Astrocyte (in vitro differentiated cells and primary cell): ENCODE data around the gene DDC. TPM values are rescaled to one million over a fixed set of nuclear protein-coding genes. Genes with fewer than 3 reads are reported as not detected.
"Not testable (repeated sequence)": the region's sequence is repeated elsewhere in the genome, so short reads cannot be mapped to it uniquely, and the experiment has no call there.

ENCODE experiments used
- DNase-seq: peaks from one replicate; pipeline ENCODE4 v3.0.0-alpha.2; 2010; ENCODE audit warnings: low read depth
- FAIRE-seq: peaks from 2 replicates; lab custom pipeline; 2011; peaks lifted over from hg19 to GRCh38; lab: Jason Lieb, UNC
- H2AFZ ChIP-seq: 2 replicates; pipeline ENCODE4 v1.6.0; 2012; ENCODE audit warnings: low read depth, low read length, inconsistent platforms
- H3K27ac ChIP-seq: 2 replicates; pipeline ENCODE4 v1.5.1; 2011; ENCODE audit warnings: low read depth, low read length, inconsistent platforms
- H3K27me3 ChIP-seq: 2 replicates; pipeline ENCODE4 v1.6.0; 2011; ENCODE audit warnings: low read length, inconsistent platforms; ENCODE audit not compliant: insufficient read depth
- H3K36me3 ChIP-seq: 2 replicates; pipeline ENCODE4 v1.5.1; 2011; ENCODE audit warnings: low read length, inconsistent platforms; ENCODE audit not compliant: insufficient read depth
- H3K4me1 ChIP-seq: 2 replicates; pipeline ENCODE4 v1.5.1; 2011; ENCODE audit warnings: low read length, inconsistent platforms; ENCODE audit not compliant: insufficient read depth
- H3K4me2 ChIP-seq: 2 replicates; pipeline ENCODE4 v1.6.0; 2012; ENCODE audit warnings: low read length, inconsistent platforms
- H3K4me3 ChIP-seq: 2 replicates; pipeline ENCODE4 v1.5.1; 2011; ENCODE audit warnings: low read depth, mild to moderate bottlenecking, low read length, inconsistent platforms; ENCODE audit not compliant: insufficient read depth
- H3K79me2 ChIP-seq: 2 replicates; pipeline ENCODE4 v1.6.0; 2012; ENCODE audit warnings: mild to moderate bottlenecking, low read length, inconsistent platforms; ENCODE audit not compliant: insufficient read depth
- H3K9ac ChIP-seq: 2 replicates; pipeline ENCODE4 v1.6.0; 2012; ENCODE audit warnings: mild to moderate bottlenecking, low read length, inconsistent platforms
- H3K9me3 ChIP-seq: 2 replicates; pipeline ENCODE4 v1.5.1; 2012; ENCODE audit warnings: low read depth, mild to moderate bottlenecking, low read length, inconsistent platforms; ENCODE audit not compliant: insufficient read depth
- H4K20me1 ChIP-seq: 2 replicates; pipeline ENCODE4 v1.6.0; 2012; ENCODE audit warnings: low read length, inconsistent platforms; ENCODE audit not compliant: insufficient read depth
- H3K27ac Mint-ChIP-seq: one replicate; pipeline ENCODE4 v1.8.0; 2021; ENCODE audit warnings: mild to moderate bottlenecking, mixed read lengths; ENCODE audit not compliant: unreplicated experiment
- H3K27me3 Mint-ChIP-seq: one replicate; pipeline ENCODE4 v1.8.0; 2021; ENCODE audit warnings: low read depth, mixed read lengths; ENCODE audit not compliant: unreplicated experiment
- H3K36me3 Mint-ChIP-seq: one replicate; pipeline ENCODE4 v1.8.0; 2021; ENCODE audit warnings: low read depth, mixed read lengths; ENCODE audit not compliant: unreplicated experiment
- H3K4me1 Mint-ChIP-seq: one replicate; pipeline ENCODE4 v1.8.0; 2021; ENCODE audit warnings: low read depth, mixed read lengths; ENCODE audit not compliant: unreplicated experiment
- H3K4me3 Mint-ChIP-seq: one replicate; pipeline ENCODE4 v1.8.0; 2021; ENCODE audit warnings: mild to moderate bottlenecking, moderate library complexity, mixed read lengths; ENCODE audit not compliant: unreplicated experiment
- H3K9me3 Mint-ChIP-seq: one replicate; pipeline ENCODE4 v1.8.0; 2021; ENCODE audit warnings: mild to moderate bottlenecking, mixed read lengths; ENCODE audit not compliant: unreplicated experiment
- CTCF ChIP-seq: IDR thresholded peaks from 2 replicates; pipeline ENCODE4 v1.5.1; 2011; ENCODE audit warnings: low read depth, mild to moderate bottlenecking, inconsistent platforms, low read length, moderate library complexity; ENCODE audit not compliant: insufficient read depth
- EZH2 ChIP-seq: IDR thresholded peaks from 2 replicates; pipeline ENCODE4 v1.6.1; 2012; ENCODE audit warnings: mild to moderate bottlenecking, low read length, inconsistent platforms; ENCODE audit not compliant: insufficient read depth
- total RNA-seq: library from RNA; stranded (reverse); gene quantifications from 2 replicates; pipeline ENCODE4 v1.2.1, GENCODE V29; 2021

Gene DDC
- total RNA-seq, 1 donor from 2014 or later, result not detected

- H3K4me2 ChIP-seq, result no peak overlapping the region
- no peaks in the 10 kb centered on the region for H3K79me2 ChIP-seq
- H3K4me1 ChIP-seq, result no peaks in the 10 kb centered on the region
- Mint-ChIP-seq H3K9me3 (peaks cover 16% of the 10 kb centered on the region), H3K4me1 (no peaks in the 10 kb centered on the region), H3K36me3 (peaks cover 5% of the 10 kb centered on the region), H3K27me3 (peaks cover 7% of the 10 kb centered on the region), H3K27ac (no peak overlapping the region), H3K4me3 (no peak overlapping the region)
- no peak overlapping the region for H2AFZ ChIP-seq
- H3K36me3 ChIP-seq, result no peaks in the 10 kb centered on the region
- no peak overlapping the region for H3K9ac ChIP-seq
- no peak for DNase-seq
- H3K9me3 ChIP-seq, result no peaks in the 10 kb centered on the region
- H4K20me1 ChIP-seq, result no peaks in the 10 kb centered on the region
- TF ChIP-seq CTCF, result no peak
- no peak for TF ChIP-seq EZH2
- no peak for FAIRE-seq
- no peak overlapping the region for H3K4me3 ChIP-seq
- no peaks in the 10 kb centered on the region for H3K27me3 ChIP-seq
- H3K27ac ChIP-seq, result no peak overlapping the region
Observed at GRCh38 chr7:50584793-50585408, 19.7 kb upstream of the DDC start.

GRCh38 chr7:50584386-50584785, 19.2 kb upstream of the DDC start:
- Histone ChIP-seq H4K20me1 (no peaks in the 10 kb centered on the region), H3K79me2 (no peaks in the 10 kb centered on the region), H3K4me1 (no peaks in the 10 kb centered on the region), H3K36me3 (no peaks in the 10 kb centered on the region), H2AFZ (no peak overlapping the region), H3K27ac (no peak overlapping the region), H3K9me3 (no peaks in the 10 kb centered on the region), H3K9ac (no peak overlapping the region), H3K4me2 (no peak overlapping the region), H3K4me3 (no peak overlapping the region), H3K27me3 (no peaks in the 10 kb centered on the region)
- TF ChIP-seq CTCF (no peak), EZH2 (no peak)
- no peak overlapping the region for H3K27ac Mint-ChIP-seq
- H3K4me3 Mint-ChIP-seq, result no peak overlapping the region
- peaks cover 5% of the 10 kb centered on the region for H3K36me3 Mint-ChIP-seq
- H3K4me1 Mint-ChIP-seq, result no peaks in the 10 kb centered on the region
- H3K27me3 Mint-ChIP-seq, result peaks cover 7% of the 10 kb centered on the region
- DNase-seq (no peak), FAIRE-seq (no peak)
- H3K9me3 Mint-ChIP-seq, result peaks cover 16% of the 10 kb centered on the region

GRCh38 chr7:50583295-50583694, 18.1 kb upstream of the DDC start:
- not testable (repeated sequence) for H3K4me3 ChIP-seq, H3K4me1 Mint-ChIP-seq, DNase-seq, H4K20me1 ChIP-seq, H3K27ac Mint-ChIP-seq, H3K36me3 ChIP-seq, H3K36me3 Mint-ChIP-seq, H3K9ac ChIP-seq, H3K27me3 ChIP-seq, FAIRE-seq, H2AFZ ChIP-seq, H3K4me2 ChIP-seq, H3K27ac ChIP-seq, H3K4me1 ChIP-seq, H3K79me2 ChIP-seq, H3K9me3 ChIP-seq, H3K4me3 Mint-ChIP-seq
- H3K27me3 Mint-ChIP-seq, result peaks cover 10% of the 10 kb centered on the region
- peaks cover 16% of the 10 kb centered on the region for H3K9me3 Mint-ChIP-seq

GRCh38 chr7:50582271-50582670, 17.1 kb upstream of the DDC start:
- not testable (repeated sequence) for H3K9me3 ChIP-seq, H3K4me1 ChIP-seq, H3K4me3 ChIP-seq, H3K79me2 ChIP-seq, H3K27ac ChIP-seq, H4K20me1 ChIP-seq, H3K36me3 Mint-ChIP-seq, H3K27ac Mint-ChIP-seq, H3K27me3 ChIP-seq, H3K4me2 ChIP-seq, H3K9ac ChIP-seq, H3K4me1 Mint-ChIP-seq, DNase-seq, H3K36me3 ChIP-seq, H3K4me3 Mint-ChIP-seq, H2AFZ ChIP-seq, FAIRE-seq
- H3K27me3 Mint-ChIP-seq, result peaks cover 10% of the 10 kb centered on the region
- peaks cover 21% of the 10 kb centered on the region for H3K9me3 Mint-ChIP-seq

- H3K27ac Mint-ChIP-seq, H2AFZ ChIP-seq, H3K4me3 ChIP-seq, H3K9me3 ChIP-seq, H3K4me2 ChIP-seq, FAIRE-seq, H3K36me3 ChIP-seq, H3K27ac ChIP-seq, H3K4me1 ChIP-seq, H4K20me1 ChIP-seq, H3K36me3 Mint-ChIP-seq, H3K4me1 Mint-ChIP-seq, H3K79me2 ChIP-seq, DNase-seq, H3K9ac ChIP-seq, H3K4me3 Mint-ChIP-seq, H3K27me3 ChIP-seq: not testable (repeated sequence)
- Mint-ChIP-seq H3K27me3 (peaks cover 10% of the 10 kb centered on the region), H3K9me3 (peaks cover 22% of the 10 kb centered on the region)
Observed at GRCh38 chr7:50580666-50581065, 15.5 kb upstream of the DDC start.
